ENCODE results near the gene RTN4R. TPM values are rescaled to one million over a fixed set of nuclear protein-coding genes. Genes with fewer than 3 reads are reported as not detected.

RTN4R gene
- total RNA-seq, 4 donors from 2014 or later = 0.64 to 22.8 (median 3.0) TPM; not detected in 1

DNA sequence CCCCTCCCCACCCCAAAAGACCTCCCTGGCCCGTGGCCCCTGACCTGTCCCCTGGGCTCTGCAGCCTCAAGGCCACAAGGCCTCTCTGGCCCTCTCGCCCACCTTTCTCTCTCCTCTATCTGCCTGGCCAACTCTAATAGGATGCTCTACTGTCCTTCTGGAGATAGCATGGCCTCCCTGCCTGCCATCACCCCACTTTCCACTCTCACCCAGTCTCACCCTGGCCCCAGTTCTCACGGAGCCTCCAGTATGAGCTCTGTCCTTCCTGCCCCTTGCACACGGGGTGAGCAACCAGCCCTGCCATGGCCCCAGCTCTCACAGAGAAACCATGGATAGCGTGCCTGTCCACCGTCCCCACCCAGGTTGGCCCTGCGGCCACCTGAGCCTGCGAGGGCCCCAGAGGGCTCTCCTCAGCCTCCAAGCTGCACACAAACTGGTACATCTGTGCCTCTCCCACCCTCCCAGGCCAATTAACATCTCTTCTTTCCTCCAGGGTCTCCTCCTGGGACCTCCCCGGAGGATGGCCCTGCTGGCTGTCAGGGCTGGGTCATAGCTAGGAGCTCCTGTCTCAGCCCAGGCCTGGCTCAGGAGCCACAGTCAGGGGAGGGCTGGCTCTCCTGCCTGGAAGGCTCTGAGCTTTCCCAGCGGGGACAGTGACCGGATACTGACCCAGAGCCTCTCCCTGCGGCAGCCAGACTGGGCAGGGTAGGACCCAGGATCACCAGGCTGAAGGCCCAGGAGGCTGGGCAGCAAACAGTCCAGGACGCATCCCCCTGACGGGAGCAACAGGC, 22.3 kb downstream of the RTN4R start:
- Histone ChIP-seq H3K36me3 (no peaks in the 10 kb centered on the region), H3K27me3 (no peaks in the 10 kb centered on the region), H3K4me1 (peaks cover 0 to 18% (median 6%) of the 10 kb centered on the region in 4 donors), H3K4me3 (no peak overlapping the region), H3K27ac (no peak overlapping the region), H3K9me3 (no peaks in the 10 kb centered on the region)
- TF ChIP-seq EP300 (IDR thresholded peaks at IDR 0.05; ENCODE audit: low read depth) (no peak), CTCF (IDR thresholded peaks at IDR 0.05) (no peak), POLR2A (IDR thresholded peaks at IDR 0.05) (no peak), POLR2AphosphoS5 (IDR thresholded peaks at IDR 0.05) (no peak)
- in situ Hi-C loops (cut with MboI; ENCODE audit: low pct_ligation_motif_present in 1 of 4, low pct_unique_long_range_greater_than_20kb in 1 of 4, low sequenced_read_pairs in 3 of 4) (no loop called here), intact Hi-C loops (cut with DNase I; ENCODE audit: low total_unique reads) (no loop called here)
- 83% methylated on average over 12 of the region's 14 CpGs; no CpG with 5 or more reads in 1 of the 2 donors for WGBS, 2 donors (ENCODE audit: low coverage in 1 of 2)
- no peak for DNase-seq

DNA sequence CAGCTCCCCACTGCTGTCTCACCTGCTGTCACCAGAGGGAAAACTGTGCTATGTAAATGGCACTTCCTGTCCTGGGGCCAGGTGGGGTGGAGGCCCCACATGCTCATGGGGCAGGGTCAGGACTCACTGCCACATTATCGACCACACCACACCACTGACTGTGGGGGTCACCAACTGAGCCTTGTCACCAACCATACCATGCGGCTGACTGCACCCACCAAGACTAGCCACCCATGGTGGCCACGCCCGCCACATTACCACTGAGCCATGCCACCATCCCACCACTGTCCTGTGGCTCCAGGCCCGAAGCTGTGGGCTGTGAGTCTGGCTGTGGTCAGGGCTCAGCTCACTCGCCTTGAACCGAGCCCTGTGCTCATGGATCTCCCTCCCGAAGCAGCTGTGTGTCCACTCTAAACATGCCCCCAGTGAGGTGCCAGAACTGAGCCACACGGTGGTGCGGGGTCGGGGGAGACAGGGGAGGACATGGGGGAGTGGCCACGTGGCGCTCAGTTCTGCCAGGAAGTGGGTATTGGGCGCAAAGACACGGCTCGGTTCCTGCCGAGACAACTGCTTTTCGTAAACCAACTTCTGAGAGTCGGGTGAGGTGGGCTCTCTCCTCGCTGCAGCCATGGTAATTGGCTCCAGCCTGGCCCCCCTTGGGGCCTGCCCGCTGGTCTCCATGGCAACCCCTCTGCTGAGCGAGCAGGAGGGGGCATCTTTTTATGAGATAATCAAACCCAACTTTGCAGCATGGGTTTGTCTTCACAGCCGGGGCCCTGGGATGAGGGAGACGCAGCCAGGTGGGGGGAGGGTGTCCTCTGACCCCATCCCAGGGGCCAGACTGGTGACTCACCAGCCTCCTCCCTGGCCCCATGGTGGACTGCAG, 23.2 kb downstream of the RTN4R start:
- Histone ChIP-seq H3K27me3 (no peaks in the 10 kb centered on the region), H3K4me3 (no peak overlapping the region), H3K27ac (no peak overlapping the region), H3K36me3 (no peaks in the 10 kb centered on the region), H3K4me1 (peaks cover 0 to 22% (median 6%) of the 10 kb centered on the region in 4 donors), H3K9me3 (no peaks in the 10 kb centered on the region)
- in situ Hi-C loops (cut with MboI; ENCODE audit: low pct_ligation_motif_present in 1 of 4, low pct_unique_long_range_greater_than_20kb in 1 of 4, low sequenced_read_pairs in 3 of 4) (no loop called here), intact Hi-C loops (cut with DNase I; ENCODE audit: low total_unique reads) (no loop called here)
- 75% methylated on average over 24 of the region's 24 CpGs; no CpG with 5 or more reads in 1 of the 2 donors for WGBS, 2 donors (ENCODE audit: low coverage in 1 of 2)
- TF ChIP-seq POLR2AphosphoS5 (IDR thresholded peaks at IDR 0.05) = no peak
- no peak for TF ChIP-seq EP300 (IDR thresholded peaks at IDR 0.05; ENCODE audit: low read depth)
- TF ChIP-seq POLR2A (IDR thresholded peaks at IDR 0.05) = no peak
- no peak for TF ChIP-seq CTCF (IDR thresholded peaks at IDR 0.05)
- DNase-seq = peak; percentile 17

GRCh38 chr22:20244250-20244648, 23.9 kb downstream of the RTN4R start:
- DNase-seq = no peak
- H3K27ac ChIP-seq = no peak overlapping the region
- no peaks in the 10 kb centered on the region for H3K9me3 ChIP-seq
- in situ Hi-C loops (cut with MboI; ENCODE audit: low pct_ligation_motif_present in 1 of 4, low pct_unique_long_range_greater_than_20kb in 1 of 4, low sequenced_read_pairs in 3 of 4) (no loop called here), intact Hi-C loops (cut with DNase I; ENCODE audit: low total_unique reads) (no loop called here)
- no peaks in the 10 kb centered on the region for H3K27me3 ChIP-seq
- 84% methylated on average over 10 of the region's 10 CpGs; no CpG with 5 or more reads in 1 of the 2 donors for WGBS, 2 donors (ENCODE audit: low coverage in 1 of 2)
- no peak overlapping the region for H3K4me3 ChIP-seq
- no peaks in the 10 kb centered on the region for H3K36me3 ChIP-seq
- peaks cover 0 to 20% (median 8%) of the 10 kb centered on the region in 4 donors for H3K4me1 ChIP-seq
- TF ChIP-seq CTCF (IDR thresholded peaks at IDR 0.05) = no peak
- TF ChIP-seq POLR2A (IDR thresholded peaks at IDR 0.05) = no peak
- no peak for TF ChIP-seq EP300 (IDR thresholded peaks at IDR 0.05; ENCODE audit: low read depth)
- TF ChIP-seq POLR2AphosphoS5 (IDR thresholded peaks at IDR 0.05) = no peak
